H7 (cell line): ENCODE measurements around the gene BTBD2. TPM values are rescaled to one million over a fixed set of nuclear protein-coding genes. Genes with fewer than 3 reads are reported as not detected.
"Not testable (repeated sequence)": the region's sequence is repeated elsewhere in the genome, so short reads cannot be mapped to it uniquely, and the experiment has no call there.

Source experiments
- DNase-seq: peaks from one replicate; pipeline ENCODE4 v3.0.0; 2012
- H3K27me3 ChIP-seq: 2 replicates; pipeline ENCODE4 v1.6.0; 2011; ENCODE audit warnings: mild to moderate bottlenecking, low read length; ENCODE audit not compliant: control insufficient read depth, insufficient read depth
- H3K36me3 ChIP-seq: replicated peaks from 2 replicates; pipeline ENCODE4 v1.5.1; 2011; ENCODE audit warnings: low read length; ENCODE audit not compliant: control insufficient read depth, insufficient read depth
- H3K4me3 ChIP-seq: 2 replicates; pipeline ENCODE4 v1.5.1; 2011; ENCODE audit warnings: low read depth, mild to moderate bottlenecking, control low read depth, low read length, moderate library complexity; ENCODE audit not compliant: insufficient read depth
- total RNA-seq: library from RNA; depleted of rRNA; stranded (reverse); fragments of >200 nt; shearing (Covaris generic); gene quantifications from 2 replicates; pipeline ENCODE4 v1.2.3, GENCODE V29; 2014

The BTBD2 gene
- total RNA-seq, 1 experiment from 2014 or later = 129 TPM

DNA sequence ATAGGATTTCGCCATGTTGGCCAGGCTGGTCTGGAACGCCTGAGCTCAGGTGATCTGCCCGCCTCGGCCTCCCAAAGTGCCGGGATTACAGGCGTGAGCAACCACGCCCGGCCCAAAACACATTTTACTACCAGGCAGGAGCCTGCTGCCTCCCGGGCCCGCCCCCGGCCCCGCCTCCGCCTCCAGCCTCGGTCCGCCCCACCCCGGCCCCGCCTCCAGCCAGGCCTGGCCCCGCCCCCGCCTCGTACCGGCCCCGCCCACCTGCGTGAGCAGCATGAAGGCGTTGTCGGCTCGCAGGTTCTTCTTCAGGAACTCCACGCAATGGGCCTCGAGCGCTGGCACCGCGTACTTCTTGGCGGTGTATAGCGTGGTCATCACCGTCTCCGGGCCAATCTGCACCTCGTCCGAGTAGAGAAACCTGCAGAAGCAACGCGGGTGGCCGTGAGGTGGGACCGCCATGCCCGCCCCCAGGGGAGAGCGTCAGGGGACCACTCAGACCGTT, 22.7 kb downstream of the BTBD2 start:
- DNase-seq = peak; percentile 99
- Histone ChIP-seq H3K27me3 (no peaks in the 10 kb centered on the region), H3K4me3 (no peak overlapping the region), H3K36me3 (peaks cover 6% of the 10 kb centered on the region)

DNA sequence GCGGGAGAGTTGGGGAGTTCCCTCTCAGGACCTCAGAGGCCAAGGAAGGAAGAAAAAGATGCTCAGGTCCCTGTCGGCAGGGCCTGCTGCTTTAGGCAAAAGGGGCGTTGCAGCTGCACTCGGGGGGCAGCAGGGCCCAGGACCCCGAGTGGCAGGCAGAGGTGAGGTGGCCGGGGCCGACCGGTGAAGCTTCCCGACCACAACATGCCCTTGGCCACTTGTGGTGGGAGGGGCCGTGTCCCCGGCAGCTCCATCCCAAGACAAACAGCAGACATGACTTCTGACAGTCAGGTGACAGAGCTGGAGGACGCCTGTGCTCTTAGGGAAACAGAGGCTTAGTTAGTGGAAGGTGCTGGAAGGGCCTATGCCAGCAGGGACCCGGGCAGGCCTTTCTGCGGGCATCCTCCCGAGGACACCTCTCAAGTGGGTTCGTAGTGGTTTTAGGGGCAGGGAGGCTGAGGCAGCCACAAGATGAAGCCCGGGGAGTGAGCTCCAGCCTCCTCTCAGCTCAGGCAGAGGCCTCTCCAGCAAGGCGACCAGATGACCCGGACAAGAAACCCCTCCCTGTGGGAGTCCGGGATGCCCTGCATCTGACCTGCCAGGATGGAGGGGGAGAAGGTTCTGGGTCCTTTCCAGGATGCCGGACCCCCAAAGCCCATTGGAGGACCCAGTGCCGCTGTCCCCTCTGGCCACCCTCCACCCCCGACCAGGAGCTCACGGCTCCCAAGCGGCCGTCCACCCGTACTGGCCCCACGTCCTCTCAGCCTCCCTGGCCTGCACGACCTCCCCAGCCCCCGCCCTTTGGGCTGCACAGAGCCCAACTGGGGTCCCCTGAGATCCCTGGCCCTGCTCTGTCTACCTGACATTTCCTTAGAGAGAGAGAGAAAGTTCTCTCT, 24.2 kb downstream of the BTBD2 start:
- Histone ChIP-seq H3K27me3 (no peaks in the 10 kb centered on the region), H3K4me3 (no peak overlapping the region), H3K36me3 (peaks cover 6% of the 10 kb centered on the region)
- no peak for DNase-seq

DNA sequence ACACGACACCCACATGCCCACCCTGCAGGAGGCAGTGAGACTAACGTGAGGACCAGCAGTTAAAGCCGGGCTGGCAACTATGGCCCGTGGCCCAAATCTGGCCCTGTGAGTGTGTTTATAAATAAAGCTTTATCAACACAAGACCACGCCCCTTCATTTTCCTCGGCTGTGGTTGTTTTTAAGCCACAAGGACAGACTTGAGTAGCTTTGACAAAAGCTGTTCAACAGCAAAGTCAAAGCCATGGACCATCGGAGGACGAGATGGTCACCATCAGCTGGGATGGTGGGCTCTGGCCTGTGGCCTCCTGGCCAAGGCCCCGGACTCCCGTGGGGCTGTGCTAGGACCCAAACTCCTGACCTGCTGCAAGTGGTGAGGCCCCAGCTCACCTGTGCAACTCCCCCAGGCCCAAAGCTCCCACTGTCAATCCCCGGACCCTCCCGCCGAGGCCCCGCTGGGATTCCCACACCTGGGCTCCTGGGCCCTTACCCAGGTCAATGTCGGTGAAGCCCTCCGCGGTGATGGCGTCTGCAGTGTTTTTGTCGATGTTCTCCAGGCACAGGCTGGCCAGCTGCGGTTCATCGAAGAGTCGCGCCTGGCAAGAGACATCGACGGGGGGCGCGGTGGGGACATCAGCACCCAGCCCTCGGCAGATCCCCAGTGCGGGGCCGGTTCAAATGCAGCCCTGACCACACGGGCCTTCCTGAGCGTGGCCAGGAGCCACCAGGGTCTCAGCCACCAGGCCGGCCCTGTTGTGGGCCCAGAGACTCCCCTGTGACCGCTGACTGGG, 25.1 kb downstream of the BTBD2 start:
- Histone ChIP-seq H3K4me3 (no peak overlapping the region), H3K36me3 (peaks cover 6% of the 10 kb centered on the region), H3K27me3 (no peaks in the 10 kb centered on the region)
- DNase-seq = no peak

DNA sequence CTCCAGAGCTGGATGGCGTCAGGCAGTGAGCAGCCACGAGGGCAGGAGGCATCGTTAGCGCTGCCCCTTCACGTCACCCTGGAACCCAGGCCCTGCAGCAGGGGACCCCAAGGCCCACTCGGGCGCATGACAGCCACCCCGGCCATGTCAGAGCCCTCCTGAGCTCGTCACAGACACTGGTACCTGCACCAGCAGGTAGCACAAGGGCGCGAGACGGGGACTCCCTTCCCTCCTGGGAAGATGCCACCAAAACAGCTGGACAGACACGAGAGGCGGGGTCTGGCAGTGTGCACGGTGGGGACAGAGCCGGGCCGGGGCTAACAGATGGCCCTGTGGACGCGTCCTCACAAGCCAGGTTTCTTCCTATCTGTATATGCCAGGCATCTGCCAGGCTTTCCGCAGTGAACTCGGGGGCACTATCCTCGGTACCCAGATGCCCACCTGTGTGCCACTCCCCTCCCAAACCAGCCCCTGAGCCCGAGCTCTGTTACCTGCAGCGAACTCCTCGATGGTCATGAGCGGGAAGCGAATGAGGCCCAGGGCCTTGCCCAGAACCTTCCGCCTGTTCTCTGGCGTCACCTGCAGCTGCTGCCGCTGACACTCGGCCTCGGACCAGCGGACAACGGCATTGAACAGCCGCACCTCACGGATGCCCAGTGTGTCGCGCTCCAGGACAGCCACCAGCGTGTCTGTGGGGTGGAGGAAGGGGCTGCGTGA, 25.8 kb downstream of the BTBD2 start:
- H3K36me3 ChIP-seq = peaks cover 6% of the 10 kb centered on the region
- no peak for DNase-seq
- H3K4me3 ChIP-seq = no peak overlapping the region
- H3K27me3 ChIP-seq = no peaks in the 10 kb centered on the region

GRCh38 chr19:1988464-1988863, 27.1 kb downstream of the BTBD2 start:
- not testable (repeated sequence) for H3K4me3 ChIP-seq, H3K27me3 ChIP-seq, DNase-seq, H3K36me3 ChIP-seq

DNA sequence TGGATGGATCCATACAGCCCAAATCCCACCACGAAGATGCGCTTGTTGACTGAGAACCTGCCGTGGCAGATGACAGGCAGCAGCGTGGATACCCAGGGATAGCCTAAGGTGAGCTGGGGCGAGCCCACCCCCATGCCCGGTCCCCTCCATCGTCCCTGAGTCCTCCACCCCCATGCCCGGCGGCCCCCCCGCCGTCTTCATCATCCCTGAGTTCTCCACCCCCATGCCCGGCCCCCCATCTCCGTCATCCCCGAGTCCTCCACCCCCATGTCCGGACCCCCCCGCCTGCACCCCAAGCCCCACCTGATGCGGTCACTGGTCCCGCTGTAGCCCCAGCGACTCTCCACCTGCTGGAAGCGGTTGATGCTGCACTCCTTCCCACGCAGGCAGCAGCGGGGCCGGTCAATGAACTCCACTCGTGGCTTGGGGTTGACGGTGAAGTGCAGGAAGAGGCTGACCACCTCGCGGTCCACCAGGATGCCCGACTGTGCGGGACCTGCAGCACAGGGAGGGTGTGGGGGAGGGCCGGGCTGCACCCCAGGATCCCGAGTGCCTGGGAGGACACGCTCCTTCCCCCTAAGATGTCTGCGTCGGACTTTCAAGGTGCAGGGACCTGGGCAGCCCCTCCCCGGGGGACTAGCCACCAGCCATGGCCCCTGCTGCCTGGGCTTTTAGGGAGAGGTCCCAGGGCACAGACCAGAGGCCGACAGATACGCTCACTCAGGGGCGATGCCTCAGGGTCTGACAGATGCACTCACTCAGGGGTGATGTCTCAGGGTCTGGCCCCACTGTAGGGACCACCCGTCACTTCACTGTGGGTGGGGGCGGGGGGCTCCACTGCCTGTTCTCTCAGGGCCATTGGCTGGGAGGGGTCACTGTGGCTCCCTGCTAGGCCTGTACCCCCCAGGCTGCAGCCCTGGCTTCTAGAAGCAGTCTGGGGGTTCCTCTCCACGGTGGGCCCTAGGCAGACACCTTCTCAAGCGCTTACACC, 28.0 kb downstream of the BTBD2 start:
- Histone ChIP-seq H3K36me3 (peaks cover 6% of the 10 kb centered on the region), H3K27me3 (no peaks in the 10 kb centered on the region), H3K4me3 (no peak overlapping the region)
- DNase-seq = no peak

DNA sequence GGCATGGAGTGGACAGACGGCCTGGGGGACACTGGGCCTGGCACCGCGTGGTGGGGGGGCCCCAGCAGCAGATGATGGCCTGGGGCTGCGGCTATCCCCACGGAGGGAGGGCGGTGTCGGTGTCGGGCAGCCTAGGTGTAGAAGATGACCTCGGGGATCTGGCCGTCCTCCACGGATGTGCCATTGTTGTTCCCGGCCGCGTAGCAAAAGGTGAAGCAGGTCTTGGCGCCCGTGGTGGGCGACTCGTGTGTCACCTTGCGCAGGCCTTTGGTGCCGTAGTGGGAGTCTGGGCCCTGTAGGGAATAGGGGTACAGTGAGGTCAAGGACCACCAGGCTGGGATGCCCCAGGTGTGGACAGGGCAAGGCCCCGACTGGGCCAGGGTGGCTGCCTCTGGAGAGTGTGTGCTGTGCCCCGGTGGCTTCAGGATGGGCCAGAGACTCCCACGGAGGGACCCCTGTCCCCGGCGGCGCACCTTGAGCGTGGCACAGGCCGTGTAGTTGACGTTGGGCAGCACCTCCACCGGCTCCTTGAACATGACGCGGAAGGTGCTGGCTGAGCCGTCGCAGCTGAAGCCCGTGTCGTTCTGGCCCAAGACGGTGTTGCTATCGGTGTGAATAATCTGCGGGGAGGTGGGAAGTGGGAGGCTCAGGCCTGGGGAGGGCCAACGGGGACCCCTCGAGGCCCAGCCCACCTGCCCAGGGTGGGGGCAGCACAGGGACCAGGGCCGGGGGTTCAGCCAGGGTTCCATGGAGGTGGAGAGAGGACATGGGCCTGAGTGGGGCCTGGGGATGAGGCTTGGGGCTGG, 29.0 kb downstream of the BTBD2 start:
- Histone ChIP-seq H3K4me3 (no peak overlapping the region), H3K27me3 (no peaks in the 10 kb centered on the region), H3K36me3 (peaks cover 9% of the 10 kb centered on the region)
- no peak for DNase-seq

GRCh38 chr19:1985588-1986356, 29.7 kb downstream of the BTBD2 start:
- Histone ChIP-seq H3K4me3 (no peak overlapping the region), H3K36me3 (peaks cover 14% of the 10 kb centered on the region)
- DNase-seq = no peak

DNA sequence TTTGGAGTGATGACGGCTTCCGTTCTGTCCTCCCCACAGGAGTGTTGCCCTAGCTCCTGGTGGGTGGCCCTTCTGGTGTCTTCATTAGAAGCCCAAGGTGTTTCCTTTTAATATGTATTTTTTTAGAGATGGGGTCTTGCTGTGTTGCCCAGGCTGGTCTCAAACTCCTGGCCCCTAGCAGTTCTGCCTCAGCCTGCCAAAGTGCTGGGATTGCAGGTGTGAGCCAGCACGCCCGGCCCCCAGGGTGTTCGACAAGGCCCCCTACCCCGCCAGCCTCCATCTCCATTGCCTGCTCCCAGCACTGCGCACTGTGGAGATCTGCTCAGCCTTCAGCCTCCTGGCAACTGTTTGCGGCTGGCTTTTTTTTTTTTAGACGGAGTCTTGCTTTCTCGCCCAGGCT, 31.2 kb downstream of the BTBD2 start:
- no peak overlapping the region for H3K4me3 ChIP-seq
- no peaks in the 10 kb centered on the region for H3K27me3 ChIP-seq
- no peak for DNase-seq
- H3K36me3 ChIP-seq = peaks cover 12% of the 10 kb centered on the region

More at GRCh38 chr19:1985588-1986356, 29.7 kb downstream of the BTBD2 start:
- no peaks in the 10 kb centered on the region for H3K27me3 ChIP-seq

- H3K36me3 ChIP-seq = peaks cover 9% of the 10 kb centered on the region
- no peaks in the 10 kb centered on the region for H3K27me3 ChIP-seq
- no peak for DNase-seq
- no peak overlapping the region for H3K4me3 ChIP-seq
Observed at GRCh38 chr19:1981253-1981652, 34.3 kb downstream of the BTBD2 start.

GRCh38 chr19:1980809-1981181, 34.7 kb downstream of the BTBD2 start:
- no peaks in the 10 kb centered on the region for H3K27me3 ChIP-seq
- DNase-seq = no peak
- H3K36me3 ChIP-seq = peaks cover 9% of the 10 kb centered on the region
- no peak overlapping the region for H3K4me3 ChIP-seq

GRCh38 chr19:1980091-1980808, 35.3 kb downstream of the BTBD2 start:
- peaks cover 9% of the 10 kb centered on the region for H3K36me3 ChIP-seq
- no peak for DNase-seq
- H3K27me3 ChIP-seq = no peaks in the 10 kb centered on the region
- no peak overlapping the region for H3K4me3 ChIP-seq
